IMR-90 (cell line): ENCODE measurements around the gene INCA1. TPM values are rescaled to one million over a fixed set of nuclear protein-coding genes. Genes with fewer than 3 reads are reported as not detected.

Experiments used
- ATAC-seq: fragments of 200-7000 bp; cut with Tn5 transposase; 2 replicates; pipeline ENCODE4 v1.9.1; 2020; ENCODE audit warnings: low read depth, mild to moderate bottlenecking, moderate library complexity
- BruUV-seq: library from RNA; stranded (reverse); fragments of 400-500 nt; replicated peaks from 2 replicates; lab custom pipeline; 2021; lab: Mats Ljungman, UMichigan
- CTCF ChIA-PET: fragments of 300-600 bp; formaldehyde crosslinking; extraction: SDS; loops from one replicate; lab custom pipeline; 2021; ENCODE audit warnings: antibody characterized with exemption; lab: Yijun Ruan, JAX
- POLR2A ChIA-PET: fragments of 300-600 bp; sonication (Branson Sonifier 250); formaldehyde crosslinking; loops from one replicate; lab custom pipeline; 2022; ENCODE audit warnings: antibody characterized with exemption; ENCODE audit not compliant: unreplicated experiment; lab: Charles Lee
- DNase-seq: peaks from one replicate; pipeline ENCODE4 v3.0.0; 2013
- H2AFZ ChIP-seq: replicated peaks from 2 replicates; pipeline ENCODE3; 2013; ENCODE audit warnings: low read length, mild to moderate bottlenecking; ENCODE audit not compliant: poor library complexity
- H2AK5ac ChIP-seq: 2 replicates; pipeline ENCODE4 v1.6.1; 2013; ENCODE audit warnings: low read depth, low read length, inconsistent platforms
- H2AK9ac ChIP-seq: replicated peaks from 2 replicates; pipeline ENCODE3; 2013; ENCODE audit warnings: mild to moderate bottlenecking, low read depth, low read length, moderate library complexity; ENCODE audit not compliant: poor library complexity
- H2BK120ac ChIP-seq: 2 replicates; pipeline ENCODE4 v1.6.1; 2013; ENCODE audit warnings: low read depth, low read length, inconsistent platforms
- H2BK15ac ChIP-seq: 3 replicates; pipeline ENCODE4 v1.6.1; 2013; ENCODE audit warnings: low read depth, low read length, inconsistent platforms
- H2BK20ac ChIP-seq: 2 replicates; pipeline ENCODE4 v1.6.1; 2013; ENCODE audit warnings: low read depth, mild to moderate bottlenecking, inconsistent platforms, low read length, moderate library complexity
- H2BK5ac ChIP-seq: 2 replicates; pipeline ENCODE4 v1.6.1; 2013; ENCODE audit warnings: mild to moderate bottlenecking, low read depth, low read length, inconsistent platforms; ENCODE audit not compliant: poor library complexity, severe bottlenecking
- H3K14ac ChIP-seq: replicated peaks from 2 replicates; pipeline ENCODE4 v1.6.1; 2013; ENCODE audit warnings: low read depth, low read length, inconsistent platforms
- H3K18ac ChIP-seq: 2 replicates; pipeline ENCODE4 v1.6.1; 2013; ENCODE audit warnings: low read depth, low read length, control low read depth
- H3K23ac ChIP-seq: 2 replicates; pipeline ENCODE4 v1.6.1; 2013; ENCODE audit warnings: low read depth, low read length, inconsistent platforms
- H3K27ac ChIP-seq: 2 replicates; pipeline ENCODE4 v1.5.1; 2013; ENCODE audit warnings: mild to moderate bottlenecking, control low read depth, low read length; ENCODE audit not compliant: insufficient read depth
- H3K27me3 ChIP-seq: 2 replicates; pipeline ENCODE4 v1.6.1; 2013; ENCODE audit warnings: low read length; ENCODE audit not compliant: control insufficient read depth, insufficient read depth
- H3K36me3 ChIP-seq: 2 replicates; pipeline ENCODE4 v1.6.1; 2013; ENCODE audit warnings: low read length, mixed read lengths; ENCODE audit not compliant: control insufficient read depth, insufficient read depth
- H3K4ac ChIP-seq: 2 replicates; pipeline ENCODE4 v1.6.1; 2013; ENCODE audit warnings: low read depth, low read length, inconsistent platforms
- H3K4me1 ChIP-seq: 2 replicates; pipeline ENCODE4 v1.6.1; 2013; ENCODE audit warnings: low read length, mixed read lengths; ENCODE audit not compliant: control insufficient read depth, insufficient read depth
- H3K4me2 ChIP-seq: 2 replicates; pipeline ENCODE4 v1.6.1; 2013; ENCODE audit warnings: low read depth, mild to moderate bottlenecking, control low read depth, low read length, moderate library complexity
- H3K4me3 ChIP-seq: 2 replicates; pipeline ENCODE4 v1.5.1; 2013; ENCODE audit warnings: low read depth, mild to moderate bottlenecking, control low read depth, low read length, moderate library complexity; ENCODE audit not compliant: insufficient read depth
- H3K56ac ChIP-seq: 2 replicates; pipeline ENCODE4 v1.6.1; 2013; ENCODE audit warnings: low read length, inconsistent platforms; ENCODE audit not compliant: insufficient read depth; ENCODE audit errors: extremely low read depth
- H3K79me1 ChIP-seq, 2 experiments: 2 replicates each; pipeline ENCODE4 v1.6.1; 2013; ENCODE audit warnings: low read length in 2 of 2, inconsistent platforms in 1 of 2, low read depth in 1 of 2
- H3K9ac ChIP-seq: 2 replicates; pipeline ENCODE4 v1.6.1; 2013; ENCODE audit warnings: low read depth, low read length, control low read depth
- H3K9me1 ChIP-seq: 2 replicates; pipeline ENCODE4 v1.6.1; 2013; ENCODE audit warnings: low read length, inconsistent platforms; ENCODE audit not compliant: insufficient read depth
- H3K9me3 ChIP-seq: 2 replicates; pipeline ENCODE4 v1.6.1; 2013; ENCODE audit warnings: low read length; ENCODE audit not compliant: control insufficient read depth, insufficient read depth
- H4K20me1 ChIP-seq: 2 replicates; pipeline ENCODE4 v1.6.1; 2013; ENCODE audit warnings: low read length, inconsistent platforms; ENCODE audit not compliant: insufficient read depth
- H4K5ac ChIP-seq: 2 replicates; pipeline ENCODE4 v1.6.1; 2013; ENCODE audit warnings: mild to moderate bottlenecking, low read depth, low read length, control low read depth
- H4K8ac ChIP-seq, 2 experiments: 2 replicates each; pipeline ENCODE4 v1.6.1; 2013; ENCODE audit warnings: low read depth in 2 of 2, low read length in 2 of 2, control low read depth in 1 of 2, inconsistent platforms in 1 of 2
- H4K91ac ChIP-seq: 2 replicates; pipeline ENCODE4 v1.6.1; 2013; ENCODE audit warnings: low read depth, low read length, inconsistent platforms; ENCODE audit not compliant: insufficient read depth
- BHLHE40 ChIP-seq: fragments of 150-350 bp; IDR thresholded peaks from 2 replicates; pipeline ENCODE4 v1.6.1; 2016; ENCODE audit warnings: mild to moderate bottlenecking, low read depth, low read length
- CEBPB ChIP-seq: IDR thresholded peaks from 2 replicates; pipeline ENCODE4 v1.6.1; 2012; ENCODE audit warnings: low read depth, low read length, improper control_type of control experiment
- CHD1 ChIP-seq: IDR thresholded peaks from 2 replicates; pipeline ENCODE4 v1.6.1; 2012; ENCODE audit warnings: low read depth, low read length, improper control_type of control experiment
- ELK1 ChIP-seq: fragments of 150-350 bp; IDR thresholded peaks from 2 replicates; pipeline ENCODE4 v1.6.1; 2016; ENCODE audit warnings: low read depth, mild to moderate bottlenecking, low read length, moderate library complexity, borderline replicate concordance
- MAFK ChIP-seq: IDR thresholded peaks from 2 replicates; pipeline ENCODE4 v1.6.1; 2012; ENCODE audit warnings: low read depth, low read length, improper control_type of control experiment
- MXI1 ChIP-seq: IDR thresholded peaks from 2 replicates; pipeline ENCODE4 v1.6.1; 2012; ENCODE audit warnings: low read depth, mild to moderate bottlenecking, low read length, moderate library complexity, borderline replicate concordance
- POLR2A ChIP-seq: IDR thresholded peaks from 2 replicates; pipeline ENCODE4 v1.6.1; 2012; ENCODE audit warnings: mild to moderate bottlenecking, low read depth, low read length
- RCOR1 ChIP-seq: IDR thresholded peaks from 2 replicates; pipeline ENCODE4 v1.6.1; 2012; ENCODE audit warnings: mild to moderate bottlenecking, low read length, improper control_type of control experiment; ENCODE audit not compliant: insufficient replicate concordance
- RFX5 ChIP-seq: IDR thresholded peaks from 2 replicates; pipeline ENCODE4 v1.8.0; 2012; ENCODE audit warnings: low read depth, mild to moderate bottlenecking, low read length, moderate library complexity
- WGBS, 2 experiments: methylation state at CpG; one replicate each; pipeline versions ENCODE4 v1.1.5 to v1.1.7; 2013; ENCODE audit warnings: missing lambda C conversion rate in 2 of 2; ENCODE audit not compliant: insufficient read length in 1 of 2; ENCODE audit errors: extremely low coverage in 2 of 2; 5-methylcytosine and 5-hydroxymethylcytosine counted together
- dilution Hi-C: fragments of 300-500 bp; cut with HindIII; formaldehyde crosslinking; loops from one replicate; pipeline ENCODE4 v1.14.3; 2018; ENCODE audit warnings: low sequenced_read_pairs; ENCODE audit not compliant: unreplicated experiment
- in situ Hi-C: fragments of 300-500 bp; cut with MboI; formaldehyde crosslinking; loops from 3 replicates; pipeline ENCODE4 v1.14.3; 2019; ENCODE audit warnings: low sequenced_read_pairs, inconsistent platforms, mixed read lengths
- intact Hi-C: fragments of 100-400 bp; cut with micrococcal nuclease; formaldehyde crosslinking; loops from 2 replicates; pipeline ENCODE4 v1.10.0; 2022
- polyA plus RNA-seq, 3 experiments: library from polyadenylated mRNA; depleted of rRNA; stranded (reverse); fragments of >200 nt; gene quantifications; 2 replicates each; pipeline ENCODE4 v1.2.3, GENCODE V29; 2012; ENCODE audit warnings: low replicate concordance in 1 of 3
- total RNA-seq: library from RNA; depleted of rRNA; stranded (reverse); fragments of >200 nt; gene quantifications from 2 replicates; pipeline ENCODE4 v1.2.3, GENCODE V29; 2012
- TF ChIP-seq, protein P1 (sequence below): fragments of 150-350 bp; IDR thresholded peaks from 2 replicates; pipeline ENCODE4 v1.6.1; 2017; ENCODE audit warnings: mild to moderate bottlenecking, antibody characterized with exemption, low read length, low read depth

The INCA1 gene
- total and polyA plus RNA-seq, 2 of the 4 experiments (the other 2 are of a cell fraction) = 0.18 to 0.51 TPM

DNA sequence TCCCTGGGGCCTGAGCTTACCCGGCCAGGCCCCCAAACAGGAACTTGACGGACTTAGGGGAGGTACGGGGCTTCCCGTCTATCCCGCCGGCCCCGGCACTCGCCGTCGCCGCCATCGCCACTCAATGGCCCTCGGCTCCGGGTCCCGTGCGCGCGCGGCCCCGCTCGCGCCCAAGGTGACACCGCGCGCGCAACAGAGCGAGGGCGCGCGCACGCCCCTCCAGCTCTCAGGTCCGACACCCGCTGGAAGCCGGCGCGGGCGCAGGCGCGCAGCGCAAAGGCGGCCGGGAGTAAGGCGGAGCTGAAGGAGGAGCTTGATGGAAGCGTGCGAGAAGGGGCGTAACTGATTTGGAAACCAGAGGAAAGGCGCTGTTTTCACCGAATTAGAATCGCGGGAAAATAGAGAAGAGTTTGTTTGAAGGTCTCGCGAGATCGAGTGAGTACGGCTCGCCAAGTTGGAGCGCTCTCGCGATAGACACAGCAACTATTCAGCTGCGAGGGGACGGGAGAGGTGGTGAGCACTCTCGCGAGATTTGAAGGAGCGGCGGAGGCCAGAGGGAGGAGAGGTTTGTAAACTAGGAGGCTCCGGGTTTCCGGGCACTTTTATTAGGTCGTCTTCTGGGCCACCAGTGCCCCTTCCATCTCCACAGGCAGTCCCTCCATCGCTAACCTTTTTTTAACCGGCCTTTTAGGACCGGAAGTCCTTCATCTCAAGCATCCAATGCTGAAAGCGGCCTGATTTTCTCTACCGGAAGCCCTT, 57.3 kb downstream of the INCA1 start, which contains the start of the genes RNF167 and SLC25A11:
Gene RNF167, plus strand, starts transcription at position 473 of the 759 bp plus-strand sequence. CDS start 642 bp downstream, outside the sequence.
Gene SLC25A11, minus strand, starts transcription at position 251 of the 759 bp plus-strand sequence. Its CDS starts 136 bp downstream, at position 115.
- Histone ChIP-seq H3K9me1 (peaks cover 15% of the 10 kb centered on the region; the same call in 1 of the 2 replicates), H3K23ac (peak within 1 kb of the TSS; percentile 99), H2AK9ac (peak within 1 kb of the TSS; percentile 99), H4K91ac (peak within 1 kb of the TSS; percentile 93), H4K20me1 (peaks cover 38% of the 10 kb centered on the region), H3K9me3 (no peaks in the 10 kb centered on the region), H3K79me1 (peaks cover 22 to 61% of the 10 kb centered on the region in 2 experiments; a peak in 3 of 4 replicates), H3K27ac (peak within 1 kb of the TSS; percentile 78), H3K27me3 (no peaks in the 10 kb centered on the region), H4K8ac (peak within 1 kb of the TSS; percentile 82 to 99), H3K18ac (peak within 1 kb of the TSS; percentile 36; the same call in 1 of the 2 replicates), H3K9ac (peak within 1 kb of the TSS; percentile 84), H2AFZ (peak within 1 kb of the TSS; percentile 89), H3K4me1 (peaks cover 13% of the 10 kb centered on the region), H2BK120ac (peak within 1 kb of the TSS; percentile 85), H3K4ac (peak within 1 kb of the TSS; percentile 92), H4K5ac (peak within 1 kb of the TSS; percentile 72), H3K4me3 (peak within 1 kb of the TSS; percentile 68), H2BK15ac (no peak within 1 kb of the TSS; the same call in 2 of the 3 replicates), H2AK5ac (peak within 1 kb of the TSS; percentile 93), H2BK5ac (peak within 1 kb of the TSS; percentile 55), H3K36me3 (peaks cover 43% of the 10 kb centered on the region), H3K56ac (peak within 1 kb of the TSS; percentile 90), H2BK20ac (0 out of 2 replicates have a peak within 1 kb of the TSS, but pooled peaks have one; percentile 70), H3K4me2 (peak within 1 kb of the TSS; percentile 94), H3K14ac (peak within 1 kb of the TSS; percentile 92)
- intact Hi-C loops (loop anchor here (1.0 kb wide), 1 partner anchor 31 kb away; no protein-coding TSS in a partner anchor), dilution Hi-C loops (no loop called here), in situ Hi-C loops (no loop called here)
- BruUV-seq = no TSS peak
- POLR2A ChIA-PET = interaction anchor here (0.6 to 2.0 kb wide), 3 partner anchors 9 to 31 kb away, joined by 3 to 14 read pairs (median 3); partner anchors contain the start of gene SPAG7
- DNase-seq = peak; percentile 100
- CTCF ChIA-PET = interaction anchor here (0.5 to 1.6 kb wide), 3 partner anchors 27 to 40 kb away, joined by 3 read pairs; partner anchors contain the start of gene SPAG7
- peak; percentile 89 for ATAC-seq
- TF ChIP-seq POLR2A = peak; percentile 71
- TF ChIP-seq RFX5 = no peak
- no peak for TF ChIP-seq ELK1
- no peak for TF ChIP-seq RCOR1
- TF ChIP-seq, protein P1, sequence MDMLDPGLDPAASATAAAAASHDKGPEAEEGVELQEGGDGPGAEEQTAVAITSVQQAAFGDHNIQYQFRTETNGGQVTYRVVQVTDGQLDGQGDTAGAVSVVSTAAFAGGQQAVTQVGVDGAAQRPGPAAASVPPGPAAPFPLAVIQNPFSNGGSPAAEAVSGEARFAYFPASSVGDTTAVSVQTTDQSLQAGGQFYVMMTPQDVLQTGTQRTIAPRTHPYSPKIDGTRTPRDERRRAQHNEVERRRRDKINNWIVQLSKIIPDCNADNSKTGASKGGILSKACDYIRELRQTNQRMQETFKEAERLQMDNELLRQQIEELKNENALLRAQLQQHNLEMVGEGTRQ = no peak
- TF ChIP-seq MAFK = no peak
- TF ChIP-seq CHD1 = no peak
- TF ChIP-seq BHLHE40 = peak; percentile 95
- peak; percentile 72; the same call in 1 of the 2 replicates for TF ChIP-seq MXI1
- TF ChIP-seq CEBPB = peak; percentile 33
- 0% methylated on average over 38 of the region's 72 CpGs; no CpG with 5 or more reads in 1 of the 2 experiments for WGBS, 2 experiments
